ENCODE data around the gene STIMATE.

Gene STIMATE

GRCh38 chr3:52796411-52796810 lies 100.9 kb downstream of the STIMATE start:
- no peak overlapping the region for H3K4me3 ChIP-seq (ENCODE audit: low read depth, low read length)
- no peak for TF ChIP-seq CTCF (conservative IDR thresholded peaks at IDR 0.05; ENCODE audit: low read depth, low read length)
- DNase-seq (ENCODE audit: low read depth) = no peak

- H3K4me3 ChIP-seq (ENCODE audit: low read depth, low read length) = no peak overlapping the region
- DNase-seq (ENCODE audit: low read depth) = no peak
- no peak for TF ChIP-seq CTCF (conservative IDR thresholded peaks at IDR 0.05; ENCODE audit: low read depth, low read length)
These were observed 101.9 kb downstream of the STIMATE start for GRCh38 chr3:52795298-52795900.

GRCh38 chr3:52794612-52795099 lies 102.7 kb downstream of the STIMATE start, which contains the start of gene ITIH3:
ITIH3 (plus strand) TSS chr3:52794796; CDS start chr3:52794804, 8 bp downstream.
- no peak for DNase-seq (ENCODE audit: low read depth)
- TF ChIP-seq CTCF (conservative IDR thresholded peaks at IDR 0.05; ENCODE audit: low read depth, low read length) = no peak
- no peak within 1 kb of the TSS for H3K4me3 ChIP-seq (ENCODE audit: low read depth, low read length)

- DNase-seq (ENCODE audit: low read depth) = no peak
- H3K4me3 ChIP-seq (ENCODE audit: low read depth, low read length) = no peak overlapping the region
- TF ChIP-seq CTCF (conservative IDR thresholded peaks at IDR 0.05; ENCODE audit: low read depth, low read length) = no peak
These were observed 103.4 kb downstream of the STIMATE start for GRCh38 chr3:52793702-52794611.

GRCh38 chr3:52792961-52793695 lies 104.2 kb downstream of the STIMATE start:
- no peak for TF ChIP-seq CTCF (conservative IDR thresholded peaks at IDR 0.05; ENCODE audit: low read depth, low read length)
- H3K4me3 ChIP-seq (ENCODE audit: low read depth, low read length) = no peak overlapping the region
- no peak for DNase-seq (ENCODE audit: low read depth)

- DNase-seq (ENCODE audit: low read depth) = no peak
- TF ChIP-seq CTCF (conservative IDR thresholded peaks at IDR 0.05; ENCODE audit: low read depth, low read length) = peak; percentile 17
- no peak overlapping the region for H3K4me3 ChIP-seq (ENCODE audit: low read depth, low read length)
These were observed 104.9 kb downstream of the STIMATE start for GRCh38 chr3:52792413-52792812.

Measured in choroid plexus epithelial cell (primary cell).